ENCODE measurements around the gene OCA2. TPM values are rescaled to one million over a fixed set of nuclear protein-coding genes. Genes with fewer than 3 reads are reported as not detected.

The OCA2 gene
- total RNA-seq, 6 donors from 2014 or later, result 0.83 to 6.0 (median 2.0) TPM

GRCh38 chr15:27912283-27912682 is 186.8 kb downstream of the OCA2 start:
- H3K9me3 ChIP-seq, result peaks cover 0 to 3% (median 0%) of the 10 kb centered on the region in 4 donors
- DNase-seq, result no peak
- no peaks in the 10 kb centered on the region for H3K36me3 ChIP-seq
- H3K27ac ChIP-seq, result no peak overlapping the region
- H3K4me3 ChIP-seq, result no peak overlapping the region
- WGBS, 2 donors, result 73 to 79% methylated on average over 3 of the region's 3 CpGs
- ATAC-seq (ENCODE audit: low FRiP score in 2 of 2), result no peak
- H3K4me1 ChIP-seq, result no peaks in the 10 kb centered on the region
- TF ChIP-seq EP300 (IDR thresholded peaks at IDR 0.05), result no peak
- no peak for TF ChIP-seq POLR2A (IDR thresholded peaks at IDR 0.05)
- TF ChIP-seq CTCF (IDR thresholded peaks at IDR 0.05), result no peak
- no peak for TF ChIP-seq POLR2AphosphoS5 (IDR thresholded peaks at IDR 0.05)
- H3K27me3 ChIP-seq, result no peaks in the 10 kb centered on the region

- Histone ChIP-seq H3K27me3 (no peaks in the 10 kb centered on the region), H3K9me3 (peaks cover 0 to 7% (median 0%) of the 10 kb centered on the region in 4 donors), H3K27ac (no peak overlapping the region), H3K4me3 (no peak overlapping the region), H3K36me3 (no peaks in the 10 kb centered on the region), H3K4me1 (no peaks in the 10 kb centered on the region)
- no peak for DNase-seq
- no peak for ATAC-seq (ENCODE audit: low FRiP score in 2 of 2)
- 80 to 83% methylated on average over 4 of the region's 4 CpGs for WGBS, 2 donors
- TF ChIP-seq POLR2AphosphoS5 (IDR thresholded peaks at IDR 0.05) (no peak), CTCF (IDR thresholded peaks at IDR 0.05) (no peak), POLR2A (IDR thresholded peaks at IDR 0.05) (no peak), EP300 (IDR thresholded peaks at IDR 0.05) (no peak)
Observed at GRCh38 chr15:27906802-27907201, 192.3 kb downstream of the OCA2 start.

GRCh38 chr15:27903405-27903804 is 195.7 kb downstream of the OCA2 start:
- Histone ChIP-seq H3K4me3 (no peak overlapping the region), H3K36me3 (no peaks in the 10 kb centered on the region), H3K9me3 (peaks cover 0 to 7% (median 0%) of the 10 kb centered on the region in 4 donors), H3K27me3 (no peaks in the 10 kb centered on the region), H3K4me1 (no peaks in the 10 kb centered on the region), H3K27ac (no peak overlapping the region)
- no peak for TF ChIP-seq POLR2AphosphoS5 (IDR thresholded peaks at IDR 0.05)
- no peak for TF ChIP-seq EP300 (IDR thresholded peaks at IDR 0.05)
- TF ChIP-seq CTCF (IDR thresholded peaks at IDR 0.05), result no peak
- no peak for TF ChIP-seq POLR2A (IDR thresholded peaks at IDR 0.05)
- no peak for ATAC-seq (ENCODE audit: low FRiP score in 2 of 2)
- WGBS, 2 donors, result 89 to 92% methylated on average over 9 of the region's 9 CpGs
- no peak for DNase-seq

- Histone ChIP-seq H3K4me1 (no peaks in the 10 kb centered on the region), H3K27me3 (no peaks in the 10 kb centered on the region), H3K36me3 (no peaks in the 10 kb centered on the region), H3K9me3 (peaks cover 0 to 7% (median 0%) of the 10 kb centered on the region in 4 donors), H3K4me3 (no peak overlapping the region), H3K27ac (no peak overlapping the region)
- 84 to 89% methylated on average over 38 to 43 of the region's 43 CpGs for WGBS, 2 donors
- ATAC-seq (ENCODE audit: low FRiP score in 2 of 2) (no peak), DNase-seq (peak in 1 of 2 donors; percentile 77)
- TF ChIP-seq EP300 (IDR thresholded peaks at IDR 0.05) (no peak), CTCF (IDR thresholded peaks at IDR 0.05) (no peak)
Observed at GRCh38 chr15:27902680-27903385, 196.3 kb downstream of the OCA2 start.
